Keratinocyte (primary cell): ENCODE measurements around the gene DNAJC22.

ENCODE experiments used
- EZH2 ChIP-seq: IDR thresholded peaks from one replicate; pipeline ENCODE4 v1.6.1; 2012; ENCODE audit warnings: inconsistent platforms, mild to moderate bottlenecking, low read length, moderate library complexity
- TF ChIP-seq, protein P1 (sequence below), 3 experiments: IDR thresholded peaks in 1 of 3; conservative IDR thresholded peaks in 1 of 3; optimal IDR thresholded peaks in 1 of 3; 2 replicates in 2 of 3; 3 replicates in 1 of 3; pipeline versions ENCODE3 to v1.5.1; 2011; ENCODE audit warnings: low read length in 3 of 3, mild to moderate bottlenecking in 3 of 3, moderate library complexity in 2 of 3, control low read depth in 1 of 3, inconsistent platforms in 1 of 3; ENCODE audit not compliant: insufficient read depth in 2 of 3; ENCODE audit errors: extremely low read depth in 1 of 3

DNA sequence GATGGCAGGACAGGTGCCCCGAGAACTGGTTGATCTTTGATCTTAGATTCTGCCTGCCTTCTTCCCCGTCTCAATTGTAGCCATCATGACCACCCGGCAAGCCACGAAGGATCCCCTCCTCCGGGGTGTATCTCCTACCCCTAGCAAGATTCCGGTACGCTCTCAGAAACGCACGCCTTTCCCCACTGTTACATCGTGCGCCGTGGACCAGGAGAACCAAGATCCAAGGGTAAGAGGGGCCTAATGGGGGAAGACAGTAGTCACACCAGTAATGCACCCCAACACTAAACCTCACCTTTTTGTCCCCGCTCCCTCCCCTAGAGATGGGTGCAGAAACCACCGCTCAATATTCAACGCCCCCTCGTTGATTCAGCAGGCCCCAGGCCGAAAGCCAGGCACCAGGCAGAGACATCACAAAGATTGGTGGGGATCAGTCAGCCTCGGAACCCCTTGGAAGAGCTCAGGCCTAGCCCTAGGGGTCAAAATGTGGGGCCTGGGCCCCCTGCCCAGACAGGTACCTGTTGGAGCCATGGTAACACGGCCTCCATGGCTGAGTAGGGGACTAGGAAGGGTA lies 23.1 kb upstream of the DNAJC22 start:
- TF ChIP-seq, protein P1, sequence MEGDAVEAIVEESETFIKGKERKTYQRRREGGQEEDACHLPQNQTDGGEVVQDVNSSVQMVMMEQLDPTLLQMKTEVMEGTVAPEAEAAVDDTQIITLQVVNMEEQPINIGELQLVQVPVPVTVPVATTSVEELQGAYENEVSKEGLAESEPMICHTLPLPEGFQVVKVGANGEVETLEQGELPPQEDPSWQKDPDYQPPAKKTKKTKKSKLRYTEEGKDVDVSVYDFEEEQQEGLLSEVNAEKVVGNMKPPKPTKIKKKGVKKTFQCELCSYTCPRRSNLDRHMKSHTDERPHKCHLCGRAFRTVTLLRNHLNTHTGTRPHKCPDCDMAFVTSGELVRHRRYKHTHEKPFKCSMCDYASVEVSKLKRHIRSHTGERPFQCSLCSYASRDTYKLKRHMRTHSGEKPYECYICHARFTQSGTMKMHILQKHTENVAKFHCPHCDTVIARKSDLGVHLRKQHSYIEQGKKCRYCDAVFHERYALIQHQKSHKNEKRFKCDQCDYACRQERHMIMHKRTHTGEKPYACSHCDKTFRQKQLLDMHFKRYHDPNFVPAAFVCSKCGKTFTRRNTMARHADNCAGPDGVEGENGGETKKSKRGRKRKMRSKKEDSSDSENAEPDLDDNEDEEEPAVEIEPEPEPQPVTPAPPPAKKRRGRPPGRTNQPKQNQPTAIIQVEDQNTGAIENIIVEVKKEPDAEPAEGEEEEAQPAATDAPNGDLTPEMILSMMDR (optimal IDR thresholded peaks at IDR 0.05 in 1 of 3, IDR thresholded peaks at IDR 0.05 in 1 of 3, conservative IDR thresholded peaks at IDR 0.05 in 1 of 3; ENCODE audit: extremely low read depth in 1 of 3, insufficient read depth in 2 of 3, low read length in 3 of 3): no peak
- TF ChIP-seq EZH2: no peak
